Measurements from ENCODE around the gene KPNA4.

The KPNA4 gene

GRCh38 chr3:160566499-160566898 lies 1.1 kb upstream of the KPNA4 start:
- peaks cover 31% of the 10 kb centered on the region for H3K79me2 ChIP-seq (ENCODE audit: insufficient read depth, low read length)
- peak overlapping the region; percentile 77 for H3K4me2 ChIP-seq (ENCODE audit: low read length)
- no peaks in the 10 kb centered on the region for H3K9me2 ChIP-seq (ENCODE audit: low read depth, low read length)
- H3K36me3 ChIP-seq (ENCODE audit: insufficient read depth, low read length): peaks cover 34% of the 10 kb centered on the region
- no peak overlapping the region for H3K27ac ChIP-seq (ENCODE audit: low read depth, low read length, poor library complexity, severe bottlenecking)
- H4K20me1 ChIP-seq (ENCODE audit: insufficient read depth, low read length): no peaks in the 10 kb centered on the region
- peak overlapping the region; percentile 77 for H3K9ac ChIP-seq (ENCODE audit: low read length)
- no peak for TF ChIP-seq EZH2 (IDR thresholded peaks at IDR 0.05; ENCODE audit: borderline replicate concordance, low read length)
- no peak for TF ChIP-seq CTCF (IDR thresholded peaks at IDR 0.05; ENCODE audit: low read length)
- peak overlapping the region; percentile 20 for H2AFZ ChIP-seq (ENCODE audit: low read length)
- no peaks in the 10 kb centered on the region for H3K9me3 ChIP-seq (ENCODE audit: low read length)
- H3K4me1 ChIP-seq (ENCODE audit: insufficient read depth, low read length, severe bottlenecking): peaks cover 42% of the 10 kb centered on the region
- H3K27me3 ChIP-seq (ENCODE audit: insufficient read depth, low read length): no peaks in the 10 kb centered on the region
- peak overlapping the region; percentile 70 for H3K4me3 ChIP-seq (ENCODE audit: low read depth, low read length, poor library complexity, severe bottlenecking)
- no peaks in the 10 kb centered on the region for H3F3A ChIP-seq (ENCODE audit: insufficient read depth, low read length)

- no peaks in the 10 kb centered on the region for H3F3A ChIP-seq (ENCODE audit: insufficient read depth, low read length)
- H3K4me1 ChIP-seq (ENCODE audit: insufficient read depth, low read length, severe bottlenecking): peaks cover 55% of the 10 kb centered on the region
- no peaks in the 10 kb centered on the region for H3K9me3 ChIP-seq (ENCODE audit: low read length)
- H3K4me2 ChIP-seq (ENCODE audit: low read length): peak overlapping the region; percentile 58
- H3K36me3 ChIP-seq (ENCODE audit: insufficient read depth, low read length): peaks cover 34% of the 10 kb centered on the region
- no peaks in the 10 kb centered on the region for H3K27me3 ChIP-seq (ENCODE audit: insufficient read depth, low read length)
- H3K27ac ChIP-seq (ENCODE audit: low read depth, low read length, poor library complexity, severe bottlenecking): peak overlapping the region; percentile 61
- no peaks in the 10 kb centered on the region for H4K20me1 ChIP-seq (ENCODE audit: insufficient read depth, low read length)
- peak overlapping the region; percentile 70 for H3K4me3 ChIP-seq (ENCODE audit: low read depth, low read length, poor library complexity, severe bottlenecking)
- H2AFZ ChIP-seq (ENCODE audit: low read length): no peak overlapping the region
- H3K9me2 ChIP-seq (ENCODE audit: low read depth, low read length): no peaks in the 10 kb centered on the region
- H3K79me2 ChIP-seq (ENCODE audit: insufficient read depth, low read length): peaks cover 46% of the 10 kb centered on the region
- no peak for TF ChIP-seq EZH2 (IDR thresholded peaks at IDR 0.05; ENCODE audit: borderline replicate concordance, low read length)
- no peak for TF ChIP-seq CTCF (IDR thresholded peaks at IDR 0.05; ENCODE audit: low read length)
- peak overlapping the region; percentile 90 for H3K9ac ChIP-seq (ENCODE audit: low read length)
Observed at GRCh38 chr3:160564949-160565441, 376 bp downstream of the KPNA4 start.

- peak overlapping the region; percentile 70 for H3K4me3 ChIP-seq (ENCODE audit: low read depth, low read length, poor library complexity, severe bottlenecking)
- H4K20me1 ChIP-seq (ENCODE audit: insufficient read depth, low read length): no peaks in the 10 kb centered on the region
- peak overlapping the region; percentile 97 for H3K4me2 ChIP-seq (ENCODE audit: low read length)
- peaks cover 52% of the 10 kb centered on the region for H3K79me2 ChIP-seq (ENCODE audit: insufficient read depth, low read length)
- no peaks in the 10 kb centered on the region for H3F3A ChIP-seq (ENCODE audit: insufficient read depth, low read length)
- no peaks in the 10 kb centered on the region for H3K27me3 ChIP-seq (ENCODE audit: insufficient read depth, low read length)
- H2AFZ ChIP-seq (ENCODE audit: low read length): no peak overlapping the region
- H3K36me3 ChIP-seq (ENCODE audit: insufficient read depth, low read length): peaks cover 34% of the 10 kb centered on the region
- H3K4me1 ChIP-seq (ENCODE audit: insufficient read depth, low read length, severe bottlenecking): peaks cover 58% of the 10 kb centered on the region
- no peaks in the 10 kb centered on the region for H3K9me2 ChIP-seq (ENCODE audit: low read depth, low read length)
- H3K9me3 ChIP-seq (ENCODE audit: low read length): no peaks in the 10 kb centered on the region
- H3K27ac ChIP-seq (ENCODE audit: low read depth, low read length, poor library complexity, severe bottlenecking): peak overlapping the region; percentile 30
- H3K9ac ChIP-seq (ENCODE audit: low read length): peak overlapping the region; percentile 90
- TF ChIP-seq CTCF (IDR thresholded peaks at IDR 0.05; ENCODE audit: low read length) (no peak), EZH2 (IDR thresholded peaks at IDR 0.05; ENCODE audit: borderline replicate concordance, low read length) (no peak)
Observed at GRCh38 chr3:160564258-160564911, 986 bp downstream of the KPNA4 start.

All from OCI-LY1 (cell line).